ENCODE data around the gene NIF3L1. TPM values are rescaled to one million over a fixed set of nuclear protein-coding genes. Genes with fewer than 3 reads are reported as not detected.

NIF3L1 gene
- total RNA-seq, 2 donors from 2014 or later = 40.0 to 44.9 TPM

DNA sequence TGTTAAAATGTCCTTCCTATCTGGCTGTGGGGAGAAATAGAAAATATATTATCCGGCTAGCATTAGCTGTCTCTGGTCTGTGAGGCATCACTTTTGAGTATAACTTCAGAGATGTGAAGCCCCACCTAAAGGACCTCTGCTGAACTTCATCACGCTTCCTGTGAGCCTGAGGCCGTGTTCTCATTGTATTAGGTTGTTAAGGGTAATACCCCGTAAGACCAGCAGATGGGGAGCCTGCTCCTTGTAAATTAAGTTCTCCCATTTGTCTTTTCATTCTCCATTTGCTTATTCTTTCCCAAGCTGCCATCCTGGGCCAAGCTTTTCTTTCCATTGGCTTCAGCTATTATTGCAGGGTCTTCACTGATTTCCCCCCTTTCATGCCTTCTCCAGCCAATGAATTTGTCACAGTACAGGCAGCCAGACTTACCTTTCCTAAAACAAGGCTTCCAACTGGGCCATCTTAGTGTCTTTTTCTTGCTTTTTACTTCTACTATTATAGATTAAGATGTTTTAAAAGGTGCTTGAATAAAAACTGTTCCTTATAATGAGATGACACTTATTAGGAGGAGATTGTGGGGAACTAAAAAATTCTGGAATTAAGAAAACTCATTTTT lies 12.4 kb downstream of the NIF3L1 start:
- H3K4me1 Mint-ChIP-seq (ENCODE audit: low read depth) = peaks cover 17% of the 10 kb centered on the region
- no peak overlapping the region for H3K4me3 Mint-ChIP-seq
- H3K27ac Mint-ChIP-seq = peak overlapping the region; percentile 91

GRCh38 chr2:200905618-200906296 lies 16.6 kb downstream of the NIF3L1 start:
- H3K4me3 Mint-ChIP-seq = no peak overlapping the region
- DNase-seq = peak; percentile 61 to 62
- H3K36me3 Mint-ChIP-seq (ENCODE audit: insufficient read depth in 2 of 2) = peaks cover 2 to 17% of the 10 kb centered on the region in 2 donors
- H3K4me1 Mint-ChIP-seq (ENCODE audit: low read depth) = peaks cover 10% of the 10 kb centered on the region
- no peaks in the 10 kb centered on the region for H3K9me3 Mint-ChIP-seq
- no peak overlapping the region for H3K27ac Mint-ChIP-seq
- peak; percentile 56 to 61 for ATAC-seq (replicated peaks in 1 of 2)
- no peaks in the 10 kb centered on the region for H3K27me3 Mint-ChIP-seq (ENCODE audit: low read depth)

More for the DNA sequence above, 12.4 kb downstream of the NIF3L1 start:
- H3K36me3 Mint-ChIP-seq (ENCODE audit: insufficient read depth in 2 of 2) = peaks cover 7 to 26% of the 10 kb centered on the region in 2 donors
- DNase-seq (peak; percentile 76), ATAC-seq (replicated peaks in 1 of 2) (peak; percentile 99)
- no peaks in the 10 kb centered on the region for H3K27me3 Mint-ChIP-seq (ENCODE audit: low read depth)
- H3K9me3 Mint-ChIP-seq = no peaks in the 10 kb centered on the region

DNA sequence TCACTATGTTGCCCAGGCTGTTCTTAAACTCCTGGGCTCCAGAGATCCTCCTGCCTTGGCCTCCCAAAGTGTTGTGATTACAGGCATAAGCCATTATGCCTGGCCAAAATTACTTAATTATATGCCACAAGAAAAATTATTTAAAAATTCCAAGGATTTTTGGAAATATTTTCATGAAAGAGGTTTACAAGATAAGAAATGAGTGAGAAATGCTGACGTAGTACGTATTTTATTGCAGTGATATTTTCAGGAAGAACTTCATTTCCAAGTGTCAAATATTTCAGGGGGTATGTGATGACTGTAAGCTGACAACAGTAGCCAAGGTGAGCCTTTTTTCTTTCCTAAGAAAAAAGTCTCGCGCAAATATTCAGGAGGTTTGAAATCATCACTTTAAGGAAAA lies 20.8 kb downstream of the NIF3L1 start:
- no peaks in the 10 kb centered on the region for H3K9me3 Mint-ChIP-seq
- peaks cover 10 to 16% of the 10 kb centered on the region in 2 donors for H3K36me3 Mint-ChIP-seq (ENCODE audit: insufficient read depth in 2 of 2)
- ATAC-seq (replicated peaks in 1 of 2) (no peak), DNase-seq (no peak)
- H3K27ac Mint-ChIP-seq = peak overlapping the region; percentile 19
- no peak overlapping the region for H3K4me3 Mint-ChIP-seq
- H3K27me3 Mint-ChIP-seq (ENCODE audit: low read depth) = no peaks in the 10 kb centered on the region
- H3K4me1 Mint-ChIP-seq (ENCODE audit: low read depth) = no peaks in the 10 kb centered on the region

- no peaks in the 10 kb centered on the region for H3K27me3 Mint-ChIP-seq (ENCODE audit: low read depth)
- no peaks in the 10 kb centered on the region for H3K4me1 Mint-ChIP-seq (ENCODE audit: low read depth)
- DNase-seq (no peak), ATAC-seq (replicated peaks in 1 of 2) (no peak)
- H3K9me3 Mint-ChIP-seq = no peaks in the 10 kb centered on the region
- peaks cover 9 to 25% of the 10 kb centered on the region in 2 donors for H3K36me3 Mint-ChIP-seq (ENCODE audit: insufficient read depth in 2 of 2)
- peak overlapping the region; percentile 39 for H3K27ac Mint-ChIP-seq
- no peak overlapping the region for H3K4me3 Mint-ChIP-seq
Measured at GRCh38 chr2:200913654-200914053, 24.5 kb downstream of the NIF3L1 start.

GRCh38 chr2:200922439-200922838 lies 33.3 kb downstream of the NIF3L1 start:
- Mint-ChIP-seq H3K9me3 (no peaks in the 10 kb centered on the region), H3K27me3 (ENCODE audit: low read depth) (no peaks in the 10 kb centered on the region), H3K4me3 (peak overlapping the region in 1 of 2 donors; percentile 67), H3K27ac (peak overlapping the region; percentile 82), H3K4me1 (ENCODE audit: low read depth) (peaks cover 17% of the 10 kb centered on the region), H3K36me3 (ENCODE audit: insufficient read depth in 2 of 2) (peaks cover 4 to 17% of the 10 kb centered on the region in 2 donors)
- ATAC-seq (replicated peaks in 1 of 2) = peak; percentile 96 to 99
- DNase-seq = no peak

GRCh38 chr2:200929334-200930249 lies 40.4 kb downstream of the NIF3L1 start:
- H3K4me3 Mint-ChIP-seq = peak overlapping the region in 1 of 2 donors; percentile 4
- H3K36me3 Mint-ChIP-seq (ENCODE audit: insufficient read depth in 2 of 2) = peaks cover 2 to 19% of the 10 kb centered on the region in 2 donors
- no peaks in the 10 kb centered on the region for H3K27me3 Mint-ChIP-seq (ENCODE audit: low read depth)
- H3K9me3 Mint-ChIP-seq = no peaks in the 10 kb centered on the region
- no peak for DNase-seq
- H3K27ac Mint-ChIP-seq = peak overlapping the region; percentile 80
- ATAC-seq (replicated peaks in 1 of 2) = peak; percentile 83 to 91
- peaks cover 27% of the 10 kb centered on the region for H3K4me1 Mint-ChIP-seq (ENCODE audit: low read depth)

DNA sequence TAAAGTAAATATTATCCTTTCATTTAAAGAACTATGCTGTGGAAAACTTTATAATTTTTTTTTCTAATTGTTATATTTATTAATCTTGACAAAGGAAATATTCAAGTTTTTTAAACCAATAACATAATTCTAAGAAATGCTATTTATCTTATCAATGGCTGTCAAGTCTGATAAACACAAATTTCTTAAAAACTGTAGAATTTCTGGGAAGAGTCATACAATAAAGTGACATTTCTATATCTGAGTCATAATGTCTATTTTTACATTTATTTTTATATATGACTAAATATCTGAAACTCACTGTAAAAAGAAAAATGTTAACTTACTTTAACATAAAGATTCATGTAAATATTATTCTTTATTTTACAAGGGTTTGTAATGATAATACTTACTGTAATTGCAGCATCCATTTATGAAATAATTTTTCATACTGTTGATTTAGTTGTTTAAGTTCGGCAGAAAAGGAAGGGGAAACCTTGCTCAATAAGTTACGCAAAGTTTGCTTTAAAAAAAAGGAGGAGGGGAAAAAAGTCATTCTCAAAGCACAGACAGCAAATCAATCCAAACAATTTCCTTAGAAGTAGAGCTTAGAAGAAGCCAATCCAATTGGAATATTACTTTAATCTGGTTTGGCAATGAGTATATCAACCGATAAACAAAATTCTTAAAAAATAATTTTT lies 41.9 kb downstream of the NIF3L1 start:
- H3K4me1 Mint-ChIP-seq (ENCODE audit: low read depth) = peaks cover 27% of the 10 kb centered on the region
- no peak for DNase-seq
- H3K27ac Mint-ChIP-seq = peak overlapping the region; percentile 69
- H3K9me3 Mint-ChIP-seq = no peaks in the 10 kb centered on the region
- ATAC-seq (replicated peaks in 1 of 2) = no peak
- H3K4me3 Mint-ChIP-seq = no peak overlapping the region
- H3K36me3 Mint-ChIP-seq (ENCODE audit: insufficient read depth in 2 of 2) = peaks cover 2 to 22% of the 10 kb centered on the region in 2 donors
- H3K27me3 Mint-ChIP-seq (ENCODE audit: low read depth) = no peaks in the 10 kb centered on the region

GRCh38 chr2:200939832-200940231 lies 50.7 kb downstream of the NIF3L1 start:
- no peaks in the 10 kb centered on the region for H3K27me3 Mint-ChIP-seq (ENCODE audit: low read depth)
- DNase-seq (no peak), ATAC-seq (replicated peaks in 1 of 2) (no peak)
- H3K36me3 Mint-ChIP-seq (ENCODE audit: insufficient read depth in 2 of 2) = peaks cover 5 to 30% of the 10 kb centered on the region in 2 donors
- H3K27ac Mint-ChIP-seq = no peak overlapping the region
- H3K4me3 Mint-ChIP-seq = no peak overlapping the region
- peaks cover 21% of the 10 kb centered on the region for H3K4me1 Mint-ChIP-seq (ENCODE audit: low read depth)
- H3K9me3 Mint-ChIP-seq = no peaks in the 10 kb centered on the region

DNA sequence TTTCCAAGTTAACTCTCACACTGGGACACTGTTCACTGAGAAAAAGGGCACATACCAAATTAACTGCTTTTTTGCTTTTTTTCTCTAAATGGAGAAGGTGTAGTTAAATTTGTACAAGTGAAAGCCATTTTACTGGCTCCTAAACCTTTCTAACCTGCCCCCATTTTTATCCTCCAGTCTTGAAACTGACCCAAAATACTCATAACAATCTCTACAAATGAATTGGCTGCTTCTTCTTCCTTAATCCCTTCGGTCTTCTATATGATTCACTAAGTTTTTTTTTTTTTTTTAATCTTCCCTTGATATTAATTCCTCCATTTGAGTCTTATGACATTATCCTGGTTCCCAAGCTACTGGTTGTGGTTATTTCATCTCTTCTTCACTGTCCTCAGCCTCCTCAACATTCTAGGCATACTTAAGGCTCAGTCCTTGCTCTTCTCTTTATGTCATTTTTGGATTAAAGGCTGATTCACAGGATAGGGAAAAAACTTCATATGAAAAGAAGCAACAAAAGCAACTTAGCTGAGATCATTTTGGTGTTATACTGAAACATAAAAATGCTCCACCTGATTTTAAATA lies 54.4 kb downstream of the NIF3L1 start:
- Mint-ChIP-seq H3K27ac (peak overlapping the region; percentile 88), H3K4me1 (ENCODE audit: low read depth) (peaks cover 34% of the 10 kb centered on the region), H3K9me3 (no peaks in the 10 kb centered on the region), H3K4me3 (peak overlapping the region; percentile 58 to 70), H3K27me3 (ENCODE audit: low read depth) (no peaks in the 10 kb centered on the region), H3K36me3 (ENCODE audit: insufficient read depth in 2 of 2) (peaks cover 5 to 31% of the 10 kb centered on the region in 2 donors)
- DNase-seq (no peak), ATAC-seq (replicated peaks in 1 of 2) (peak; percentile 49 to 65)

DNA sequence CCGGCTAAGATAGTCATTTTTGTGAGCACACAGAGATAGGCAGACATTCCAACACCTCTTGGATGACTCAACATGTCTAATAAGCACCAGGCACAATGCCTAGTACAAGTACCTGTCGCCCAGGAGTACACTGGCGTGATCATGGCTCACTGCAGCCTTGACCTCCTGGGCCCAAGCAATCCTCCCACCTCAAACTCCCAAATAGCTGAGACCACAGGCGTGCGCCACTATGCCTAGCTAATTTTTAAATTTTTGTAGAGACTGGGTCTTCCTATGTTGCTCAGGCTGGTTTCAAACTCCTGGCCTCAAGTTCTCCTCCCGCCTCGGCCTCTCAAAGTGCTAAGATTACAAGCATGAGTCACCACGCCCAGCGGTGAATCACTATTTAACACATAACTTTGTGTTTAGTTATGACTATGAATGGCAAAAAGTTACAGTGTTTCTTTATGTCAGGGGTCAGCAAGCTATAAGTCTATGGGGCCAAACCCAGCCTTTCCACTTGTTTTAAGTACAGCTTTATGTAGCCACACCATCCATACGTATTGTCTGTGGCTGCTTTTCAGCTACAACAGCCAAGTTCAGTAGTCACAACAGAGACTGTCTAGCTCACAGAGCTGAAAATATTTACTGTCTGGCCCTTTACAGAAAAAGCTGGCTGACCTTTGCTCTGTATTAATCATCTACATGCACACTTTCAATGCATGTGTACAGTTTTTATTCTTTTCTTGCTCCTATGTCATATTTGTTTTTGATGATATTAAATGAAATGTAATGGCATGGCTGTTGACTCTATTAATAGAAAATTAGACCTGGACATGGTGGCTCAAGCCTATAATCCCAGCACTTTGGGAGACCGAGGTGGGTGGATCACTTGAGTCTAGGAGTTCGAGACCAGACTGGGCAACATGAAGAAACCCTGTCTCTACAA lies 55.6 kb downstream of the NIF3L1 start:
- Mint-ChIP-seq H3K9me3 (no peaks in the 10 kb centered on the region), H3K4me3 (peak overlapping the region; percentile 59 to 79), H3K27ac (peak overlapping the region; percentile 87), H3K36me3 (ENCODE audit: insufficient read depth in 2 of 2) (peaks cover 5 to 32% of the 10 kb centered on the region in 2 donors), H3K27me3 (ENCODE audit: low read depth) (no peaks in the 10 kb centered on the region), H3K4me1 (ENCODE audit: low read depth) (peaks cover 34% of the 10 kb centered on the region)
- ATAC-seq (replicated peaks in 1 of 2) = peak; percentile 92 to 94
- DNase-seq = peak; percentile 76 to 88

DNA sequence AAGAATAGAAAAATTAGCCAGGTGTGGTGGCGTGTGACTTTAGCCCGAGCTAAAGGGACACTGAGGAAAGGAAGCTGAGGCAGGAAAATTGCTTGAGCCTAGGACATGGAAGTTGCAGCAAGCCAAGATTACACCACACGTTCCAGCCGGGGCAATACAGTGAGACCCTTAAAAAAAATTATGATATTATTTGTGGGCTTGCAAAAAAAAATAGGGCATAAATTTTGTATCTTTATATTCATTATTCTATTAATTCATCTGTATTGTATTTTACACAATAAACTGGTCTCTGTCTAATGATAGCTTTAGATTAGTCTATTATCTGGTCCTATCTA lies 56.2 kb downstream of the NIF3L1 start:
- H3K27ac Mint-ChIP-seq = peak overlapping the region; percentile 87
- no peaks in the 10 kb centered on the region for H3K27me3 Mint-ChIP-seq (ENCODE audit: low read depth)
- no peak overlapping the region for H3K4me3 Mint-ChIP-seq
- peaks cover 34% of the 10 kb centered on the region for H3K4me1 Mint-ChIP-seq (ENCODE audit: low read depth)
- no peak for DNase-seq
- H3K36me3 Mint-ChIP-seq (ENCODE audit: insufficient read depth in 2 of 2) = peaks cover 5 to 31% of the 10 kb centered on the region in 2 donors
- no peak for ATAC-seq (replicated peaks in 1 of 2)
- no peaks in the 10 kb centered on the region for H3K9me3 Mint-ChIP-seq
